Fibroblast of lung (primary cell): ENCODE data around the gene BCAR3. TPM values are rescaled to one million over a fixed set of nuclear protein-coding genes. Genes with fewer than 3 reads are reported as not detected.

ENCODE experiments used
- DNase-seq, 2 donors: peaks; one replicate each; pipeline versions ENCODE4 v3.0.0 to v3.0.0-alpha.2; 2010; ENCODE audit warnings: low read depth in 2 of 2
- H2AFZ ChIP-seq: 2 replicates; pipeline ENCODE4 v1.5.1; 2012; ENCODE audit warnings: low read length, control low read depth, inconsistent platforms
- H3K27ac ChIP-seq: 2 replicates; pipeline ENCODE4 v1.5.1; 2011; ENCODE audit warnings: low read length, control low read depth; ENCODE audit not compliant: insufficient read depth
- H3K27me3 ChIP-seq: 2 replicates; pipeline ENCODE4 v1.5.1; 2011; ENCODE audit warnings: mild to moderate bottlenecking, low read length; ENCODE audit not compliant: control insufficient read depth, insufficient read depth
- H3K36me3 ChIP-seq: 2 replicates; pipeline ENCODE4 v1.5.1; 2011; ENCODE audit warnings: low read length; ENCODE audit not compliant: control insufficient read depth, insufficient read depth
- H3K4me1 ChIP-seq: 2 replicates; pipeline ENCODE4 v1.5.1; 2011; ENCODE audit warnings: low read length; ENCODE audit not compliant: control insufficient read depth, insufficient read depth; ENCODE audit errors: extremely low read depth
- H3K4me2 ChIP-seq: 2 replicates; pipeline ENCODE4 v1.5.1; 2011; ENCODE audit warnings: low read length, control low read depth; ENCODE audit not compliant: insufficient read depth; ENCODE audit errors: extremely low read depth
- H3K4me3 ChIP-seq, 4 experiments: fragments of 200-600 bp in 1 of 4; sonication (generic) in 1 of 4; replicated peaks in 1 of 4; 2 replicates each; pipeline ENCODE4 v1.5.1; 2011 to 2016; ENCODE audit warnings: low read length in 4 of 4, low read depth in 3 of 4, mild to moderate bottlenecking in 3 of 4, control low read depth in 2 of 4, inconsistent platforms in 1 of 4, mixed read lengths in 1 of 4; ENCODE audit not compliant: insufficient read depth in 1 of 4; ENCODE audit errors: control extremely low read depth in 1 of 4
- H3K79me2 ChIP-seq: 2 replicates; pipeline ENCODE4 v1.5.1; 2012; ENCODE audit warnings: mild to moderate bottlenecking, low read length, inconsistent platforms; ENCODE audit not compliant: control insufficient read depth, insufficient read depth
- H3K9ac ChIP-seq: 2 replicates; pipeline ENCODE4 v1.5.1; 2011; ENCODE audit warnings: mild to moderate bottlenecking, low read length, control low read depth; ENCODE audit not compliant: insufficient read depth
- H3K9me3 ChIP-seq: 2 replicates; pipeline ENCODE4 v1.5.1; 2012; ENCODE audit warnings: low read depth, low read length; ENCODE audit not compliant: control insufficient read depth, insufficient read depth
- H4K20me1 ChIP-seq: 2 replicates; pipeline ENCODE4 v1.5.1; 2011; ENCODE audit warnings: low read length; ENCODE audit not compliant: control insufficient read depth, insufficient read depth; ENCODE audit errors: extremely low read depth
- CTCF ChIP-seq, 2 donors: IDR thresholded peaks in 1 of 2; conservative IDR thresholded peaks in 1 of 2; 1 replicate in 1 of 2; 2 replicates in 1 of 2; pipeline ENCODE4 v1.5.1; 2011 to 2012; ENCODE audit warnings: low read length in 2 of 2, control low read depth in 1 of 2, inconsistent platforms in 1 of 2, low read depth in 1 of 2, mild to moderate bottlenecking in 1 of 2
- EZH2 ChIP-seq: IDR thresholded peaks from 2 replicates; pipeline ENCODE4 v1.5.1; 2012; ENCODE audit warnings: low read length, control low read depth, mild to moderate bottlenecking; ENCODE audit errors: missing control alignments
- polyA plus RNA-seq, 2 donors: library from polyadenylated mRNA; depleted of rRNA in 1 of 2; stranded (reverse) in 1 of 2; unstranded in 1 of 2; fragments of >200 nt; gene quantifications; 2 replicates each; pipeline ENCODE4 v1.2.1, GENCODE V29; 2011 to 2012; ENCODE audit warnings: missing spikeins in 1 of 2
- total RNA-seq: library from RNA; depleted of rRNA; stranded (reverse); fragments of >200 nt; gene quantifications from 2 replicates; pipeline ENCODE4 v1.2.1, GENCODE V29; 2014

BCAR3 gene
- total and polyA plus RNA-seq, 2 donors (not counting 1 experiment from before 2014, with no cell fraction given) = 12.6 to 35.2 TPM

GRCh38 chr1:93692983-93693591 lies 11.4 kb upstream of the BCAR3 start:
- Histone ChIP-seq H3K4me3 (no peak overlapping the region), H3K4me1 (peaks cover 25% of the 10 kb centered on the region), H3K4me2 (peak overlapping the region; percentile 59), H3K27me3 (no peaks in the 10 kb centered on the region), H4K20me1 (no peaks in the 10 kb centered on the region), H3K27ac (peak overlapping the region; percentile 88), H3K9ac (no peak overlapping the region), H3K79me2 (no peaks in the 10 kb centered on the region), H3K36me3 (no peaks in the 10 kb centered on the region), H2AFZ (no peak overlapping the region), H3K9me3 (no peaks in the 10 kb centered on the region)
- no peak for TF ChIP-seq EZH2
- TF ChIP-seq CTCF (conservative IDR thresholded peaks at IDR 0.05 in 1 of 2, IDR thresholded peaks at IDR 0.05 in 1 of 2; ENCODE audit: low read depth in 1 of 2, low read length in 2 of 2) = no peak
- peak; percentile 64 to 91 for DNase-seq

- no peaks in the 10 kb centered on the region for H3K79me2 ChIP-seq
- H3K27me3 ChIP-seq = no peaks in the 10 kb centered on the region
- TF ChIP-seq CTCF (conservative IDR thresholded peaks at IDR 0.05 in 1 of 2, IDR thresholded peaks at IDR 0.05 in 1 of 2; ENCODE audit: low read depth in 1 of 2, low read length in 2 of 2) (no peak), EZH2 (no peak)
- no peaks in the 10 kb centered on the region for H4K20me1 ChIP-seq
- no peak overlapping the region for H2AFZ ChIP-seq
- H3K4me2 ChIP-seq = peak overlapping the region; percentile 59
- peaks cover 25% of the 10 kb centered on the region for H3K4me1 ChIP-seq
- no peak overlapping the region for H3K9ac ChIP-seq
- DNase-seq = peak; percentile 30 to 31
- no peak overlapping the region for H3K4me3 ChIP-seq
- H3K9me3 ChIP-seq = no peaks in the 10 kb centered on the region
- peak overlapping the region; percentile 88 for H3K27ac ChIP-seq
- H3K36me3 ChIP-seq = no peaks in the 10 kb centered on the region
Measured at GRCh38 chr1:93692451-93692861, 10.8 kb upstream of the BCAR3 start.

- peak in 1 of 2 donors; percentile 14 for DNase-seq
- TF ChIP-seq EZH2 (no peak), CTCF (conservative IDR thresholded peaks at IDR 0.05 in 1 of 2, IDR thresholded peaks at IDR 0.05 in 1 of 2; ENCODE audit: low read depth in 1 of 2, low read length in 2 of 2) (no peak)
- H3K4me2 ChIP-seq = peak overlapping the region; percentile 46
- H3K4me1 ChIP-seq = peaks cover 25% of the 10 kb centered on the region
- H3K36me3 ChIP-seq = no peaks in the 10 kb centered on the region
- H3K9me3 ChIP-seq = no peaks in the 10 kb centered on the region
- no peaks in the 10 kb centered on the region for H4K20me1 ChIP-seq
- no peak overlapping the region for H3K9ac ChIP-seq
- H2AFZ ChIP-seq = no peak overlapping the region
- H3K27me3 ChIP-seq = no peaks in the 10 kb centered on the region
- H3K4me3 ChIP-seq = no peak overlapping the region
- no peaks in the 10 kb centered on the region for H3K79me2 ChIP-seq
- no peak overlapping the region for H3K27ac ChIP-seq
Measured at GRCh38 chr1:93692026-93692425, 10.4 kb upstream of the BCAR3 start.
